GM12872 (cell line): ENCODE measurements around the gene CMBL.

Source experiments
- CTCF ChIP-seq: IDR thresholded peaks from 3 replicates; pipeline ENCODE4 v1.5.1; 2011; ENCODE audit warnings: low read depth, mild to moderate bottlenecking, low read length, moderate library complexity; ENCODE audit not compliant: insufficient read depth

The CMBL gene

GRCh38 chr5:10329820-10330481 is 22.2 kb upstream of the CMBL start:
- TF ChIP-seq CTCF, result no peak

GRCh38 chr5:10329446-10329819 is 21.7 kb upstream of the CMBL start:
- TF ChIP-seq CTCF, result no peak

- TF ChIP-seq CTCF, result no peak
These were observed 20.6 kb upstream of the CMBL start for GRCh38 chr5:10328323-10328722.

- no peak for TF ChIP-seq CTCF
These were observed 17.0 kb upstream of the CMBL start for GRCh38 chr5:10324518-10325370.

DNA sequence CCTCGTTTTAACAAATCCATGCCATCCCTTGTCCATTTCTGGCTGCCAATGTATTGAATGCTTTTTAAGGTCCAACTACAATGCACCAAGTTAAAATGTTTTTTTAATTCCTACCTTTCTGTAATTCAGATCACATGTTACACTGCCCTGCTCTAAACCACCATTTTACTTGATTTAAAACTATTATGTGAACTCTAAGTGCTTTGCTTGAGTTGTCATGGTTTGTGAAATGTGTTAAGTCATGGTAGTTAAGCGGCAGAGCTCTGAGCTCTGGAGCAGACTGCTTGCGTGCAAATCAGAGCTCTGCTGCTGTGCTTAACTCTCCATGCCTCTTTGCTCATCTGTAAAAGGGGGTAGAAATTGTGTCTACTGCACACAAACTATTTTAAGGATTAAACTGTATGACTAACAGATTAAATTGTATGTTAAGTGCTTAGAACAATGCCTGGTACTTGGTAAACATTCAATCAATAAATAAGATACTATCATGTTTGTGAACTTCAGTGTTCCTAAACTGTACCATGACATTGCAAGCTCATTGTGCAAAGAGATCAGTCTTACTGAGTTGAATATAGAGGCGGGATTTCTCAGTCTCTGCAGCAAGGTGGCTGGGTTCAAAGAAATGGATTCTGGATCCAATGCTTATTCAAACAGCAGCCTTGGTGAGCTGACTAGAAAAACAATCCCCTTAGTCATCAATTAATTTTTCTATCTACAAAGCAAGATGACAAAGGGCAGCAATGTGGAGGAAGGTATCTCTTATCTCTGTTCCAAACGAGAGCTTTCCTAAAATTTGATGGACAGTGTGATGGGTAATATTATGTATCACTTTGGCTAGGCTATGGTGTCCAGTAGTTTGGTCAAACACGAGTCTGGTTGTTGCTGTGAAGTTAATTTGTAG is 16.1 kb upstream of the CMBL start:
- no peak for TF ChIP-seq CTCF

- no peak for TF ChIP-seq CTCF
These were observed 14.2 kb upstream of the CMBL start for GRCh38 chr5:10321882-10322281.

- no peak for TF ChIP-seq CTCF
These were observed 13.1 kb upstream of the CMBL start for GRCh38 chr5:10320793-10321192.
